PC-9 (cell line): ENCODE measurements around the gene PFDN4.
A peak's percentile ranks its signal among the peaks of the same experiment; 100 is the strongest.

Experiments
- CTCF ChIP-seq: fragments of 200-600 bp; sonication (generic); conservative IDR thresholded peaks from 2 replicates; pipeline ENCODE4 v1.6.1; 2017; ENCODE audit warnings: mixed run types, antibody characterized with exemption, mild to moderate bottlenecking, moderate library complexity
- EZH2 ChIP-seq: fragments of 200-600 bp; sonication (generic); IDR thresholded peaks from 2 replicates; pipeline ENCODE4 v1.8.0; 2017; ENCODE audit warnings: antibody characterized with exemption, low read depth

GRCh38 chr20:54197621-54198604, 10.0 kb upstream of the PFDN4 start:
- TF ChIP-seq CTCF, result peak; percentile 71
- TF ChIP-seq EZH2, result no peak
